B cell (primary cell): ENCODE data around the gene ARID3A. TPM values are rescaled to one million over a fixed set of nuclear protein-coding genes. Genes with fewer than 3 reads are reported as not detected.

Experiments used
- ATAC-seq: fragments of 200-7000 bp; cut with Tn5 transposase; one replicate; pipeline ENCODE4 v1.10.0; 2021; ENCODE audit warnings: low read depth, mild to moderate bottlenecking, moderate number of reproducible peaks, moderate library complexity
- CTCF ChIA-PET: fragments of 350-600 bp; sonication (Branson Sonifier 250); formaldehyde crosslinking; loops from one replicate; lab custom pipeline; 2021; ENCODE audit warnings: antibody characterized with exemption, inconsistent platforms; lab: Charles Lee
- POLR2A ChIA-PET: fragments of 350-600 bp; sonication (Branson Sonifier 250); formaldehyde crosslinking; loops from one replicate; lab custom pipeline; 2021; ENCODE audit warnings: antibody characterized with exemption; lab: Charles Lee
- DNase-seq: peaks from one replicate; pipeline ENCODE4 v3.0.0; 2013
- H2AFZ ChIP-seq: 2 replicates; pipeline ENCODE4 v1.6.1; 2012; ENCODE audit warnings: mild to moderate bottlenecking, low read depth, low read length; ENCODE audit not compliant: insufficient read depth, poor library complexity, severe bottlenecking
- H3K27ac ChIP-seq, 2 donors: 1 replicate in 1 of 2; 2 replicates in 1 of 2; pipeline ENCODE4 v1.5.1; 2012 to 2013; ENCODE audit warnings: low read length in 2 of 2, mild to moderate bottlenecking in 2 of 2, moderate library complexity in 1 of 2
- H3K27me3 ChIP-seq, 4 experiments: fragments of 200-600 bp in 1 of 4; sonication (generic) in 1 of 4; replicated peaks in 1 of 4; 1 replicate in 2 of 4; 2 replicates in 2 of 4; pipeline versions ENCODE4 v1.6.1 to v1.7.0; 2013 to 2016; ENCODE audit warnings: low read length in 3 of 4, mild to moderate bottlenecking in 2 of 4, mixed read lengths in 1 of 4, moderate library complexity in 1 of 4; ENCODE audit not compliant: insufficient read depth in 4 of 4, control insufficient read depth in 3 of 4; ENCODE audit errors: control extremely low read depth in 1 of 4
- H3K36me3 ChIP-seq, 2 experiments: replicated peaks in 1 of 2; 1 replicate in 1 of 2; 2 replicates in 1 of 2; pipeline versions ENCODE4 v1.6.1 to v1.7.1; 2013; ENCODE audit warnings: low read length in 1 of 2; ENCODE audit not compliant: insufficient read depth in 2 of 2, control insufficient read depth in 1 of 2; ENCODE audit errors: control extremely low read depth in 1 of 2, extremely low read depth in 1 of 2
- H3K4me1 ChIP-seq, 2 donors: fragments of 200-600 bp in 1 of 2; sonication (generic) in 1 of 2; 1 replicate in 1 of 2; 2 replicates in 1 of 2; pipeline versions ENCODE4 v1.5.1 to v1.6.1; 2013 to 2017; ENCODE audit warnings: low read length in 2 of 2; ENCODE audit not compliant: control insufficient read depth in 2 of 2, insufficient read depth in 2 of 2
- H3K4me2 ChIP-seq: replicated peaks from 2 replicates; pipeline ENCODE3; 2012; ENCODE audit warnings: mild to moderate bottlenecking, low read depth, low read length; ENCODE audit not compliant: poor library complexity, severe bottlenecking
- H3K4me3 ChIP-seq, 5 experiments: fragments of 200-600 bp in 1 of 5; sonication (generic) in 1 of 5; 1 replicate in 3 of 5; 2 replicates in 2 of 5; pipeline versions ENCODE4 v1.5.1 to v1.7.0; 2011 to 2016; ENCODE audit warnings: low read length in 4 of 5, mild to moderate bottlenecking in 4 of 5, low read depth in 2 of 5, control low read depth in 1 of 5, moderate library complexity in 1 of 5; ENCODE audit not compliant: insufficient read depth in 1 of 5; ENCODE audit errors: control extremely low read depth in 1 of 5, extremely low read depth in 1 of 5
- H3K79me2 ChIP-seq: fragments of 200-600 bp; sonication (generic); one replicate; pipeline ENCODE4 v1.6.0; 2016; ENCODE audit warnings: low read length; ENCODE audit not compliant: control insufficient read depth, insufficient read depth
- H3K9ac ChIP-seq: fragments of 200-600 bp; sonication (generic); 2 replicates; pipeline ENCODE4 v1.6.1; 2017; ENCODE audit warnings: mild to moderate bottlenecking, low read length, moderate library complexity
- H3K9me3 ChIP-seq, 3 donors: one replicate each; pipeline versions ENCODE4 v1.6.1 to v1.7.1; 2013; ENCODE audit warnings: low read length in 2 of 3; ENCODE audit not compliant: control insufficient read depth in 2 of 3, insufficient read depth in 1 of 3; ENCODE audit errors: control extremely low read depth in 1 of 3
- H4K20me1 ChIP-seq: 2 replicates; pipeline ENCODE4 v1.6.0; 2012; ENCODE audit warnings: mild to moderate bottlenecking, low read length; ENCODE audit not compliant: insufficient read depth, control insufficient read depth, poor library complexity, severe bottlenecking
- H3K27ac Mint-ChIP-seq: one replicate; pipeline ENCODE4 v1.8.0; 2021; ENCODE audit warnings: mixed read lengths
- H3K27me3 Mint-ChIP-seq: one replicate; pipeline ENCODE4 v1.8.0; 2021; ENCODE audit warnings: mixed read lengths
- H3K4me1 Mint-ChIP-seq: one replicate; pipeline ENCODE4 v1.8.0; 2021; ENCODE audit warnings: mixed read lengths
- H3K4me3 Mint-ChIP-seq: one replicate; pipeline ENCODE4 v1.8.0; 2021; ENCODE audit warnings: mixed read lengths
- H3K9me3 Mint-ChIP-seq: one replicate; pipeline ENCODE4 v1.8.0; 2022; ENCODE audit warnings: mixed read lengths; ENCODE audit not compliant: insufficient read depth
- EZH2 ChIP-seq: IDR thresholded peaks from 2 replicates; pipeline ENCODE4 v1.6.1; 2012; ENCODE audit warnings: borderline replicate concordance, low read depth, mild to moderate bottlenecking, moderate library complexity, low read length; ENCODE audit not compliant: insufficient read depth, poor library complexity, severe bottlenecking
- WGBS: methylation state at CpG from one replicate; pipeline ENCODE4 v1.1.5; 2013; ENCODE audit warnings: missing lambda C conversion rate; ENCODE audit not compliant: insufficient coverage; 5-methylcytosine and 5-hydroxymethylcytosine counted together
- intact Hi-C: fragments of 100-400 bp; cut with micrococcal nuclease; formaldehyde crosslinking; loops from one replicate; pipeline ENCODE4 v1.10.0; 2022
- polyA plus RNA-seq: library from polyadenylated mRNA; depleted of rRNA; stranded (reverse); fragments of >200 nt; gene quantifications from 2 replicates; pipeline ENCODE4 v1.2.3, GENCODE V29; 2012
- total RNA-seq, 2 donors: library from RNA; stranded (reverse); fragments of 120-200 nt in 1 of 2; gene quantifications; 1 replicate in 1 of 2; 2 replicates in 1 of 2; pipeline versions ENCODE4 v1.2.3 to v1.2.4, GENCODE V29; 2013 to 2022
- TF ChIP-seq, protein P1 (sequence below): fragments of 200-600 bp; IDR thresholded peaks from one replicate; pipeline ENCODE4 v1.8.0; 2022; ENCODE audit warnings: antibody characterized with exemption, mild to moderate bottlenecking

The ARID3A gene
- total and polyA plus RNA-seq, 2 donors (not counting 1 experiment from before 2014, with no cell fraction given) = 22.9 to 60.5 TPM

DNA sequence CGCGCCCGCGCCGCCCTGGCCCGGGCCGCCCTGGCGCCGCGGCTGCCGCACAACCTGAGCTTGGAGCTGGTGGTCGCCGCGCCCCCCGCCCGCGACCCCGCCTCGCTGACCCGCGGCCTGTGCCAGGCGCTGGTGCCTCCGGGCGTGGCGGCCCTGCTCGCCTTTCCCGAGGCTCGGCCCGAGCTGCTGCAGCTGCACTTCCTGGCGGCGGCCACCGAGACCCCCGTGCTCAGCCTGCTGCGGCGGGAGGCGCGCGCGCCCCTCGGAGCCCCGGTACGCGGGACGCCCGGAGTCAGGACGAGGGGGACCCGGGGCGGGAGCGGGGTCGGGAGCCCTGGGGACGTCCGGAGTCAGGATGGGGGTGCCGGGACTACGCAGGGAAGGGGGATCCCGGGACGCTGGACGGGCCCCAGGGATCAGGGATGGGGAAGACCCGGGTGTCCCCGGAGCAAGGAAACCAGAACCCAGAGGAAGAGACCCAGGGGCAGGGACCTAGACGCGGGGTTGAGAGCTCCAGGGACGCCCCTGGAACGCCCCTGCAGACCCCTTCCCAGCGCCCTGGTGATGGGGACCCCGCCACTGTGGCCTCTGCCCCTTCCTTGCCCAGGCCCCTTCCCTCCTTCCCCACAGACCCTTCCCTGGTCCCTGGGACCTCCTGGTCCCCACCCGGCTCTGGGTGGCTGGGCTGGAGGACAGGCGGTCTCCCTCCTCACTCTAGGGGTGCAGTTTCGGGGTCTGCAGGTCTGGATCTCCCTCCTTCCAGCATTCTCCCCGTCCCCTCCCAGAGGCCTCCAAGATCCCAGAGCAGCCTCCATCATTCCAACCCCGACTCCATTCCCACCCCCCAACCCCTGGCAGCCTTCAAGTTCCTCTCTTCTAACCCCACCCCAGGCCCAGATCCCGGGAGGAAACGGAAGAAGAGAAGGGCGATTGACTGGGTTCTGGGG, 75.0 kb downstream of the ARID3A start:
- no peaks in the 10 kb centered on the region for H3K79me2 ChIP-seq
- H3K36me3 ChIP-seq = no peaks in the 10 kb centered on the region
- peaks cover 16% of the 10 kb centered on the region for H3K4me1 Mint-ChIP-seq
- DNase-seq (no peak), ATAC-seq (no peak)
- H3K4me3 ChIP-seq = no peak overlapping the region
- peaks cover 14% of the 10 kb centered on the region for H4K20me1 ChIP-seq
- H3K4me1 ChIP-seq = peaks cover 21 to 22% of the 10 kb centered on the region in 2 donors
- peak overlapping the region; percentile 59 for H3K4me3 Mint-ChIP-seq
- 3% methylated on average over 72 of the region's 73 CpGs for WGBS
- H3K27ac Mint-ChIP-seq = no peak overlapping the region
- H3K27me3 ChIP-seq = peaks cover 0 to 64% (median 32%) of the 10 kb centered on the region in 4 experiments
- CTCF ChIA-PET = interaction anchor here (0.6 to 1.2 kb wide), 7 partner anchors 13 to 104 kb away, joined by 3 read pairs; partner anchors contain the start of gene ABCA7
- H3K27ac ChIP-seq = no peak overlapping the region
- POLR2A ChIA-PET = interaction anchor here (1.3 kb wide), 1 partner anchor 103 kb away, joined by 3 read pairs; the partner anchor contains the start of gene GPX4
- H2AFZ ChIP-seq = no peak overlapping the region
- intact Hi-C loops = loop anchor here (1.0 kb wide), 2 partner anchors 17 to 80 kb away; partner anchors contain the start of gene WDR18
- H3K9me3 Mint-ChIP-seq = no peaks in the 10 kb centered on the region
- H3K9ac ChIP-seq = no peak overlapping the region
- peaks cover 27% of the 10 kb centered on the region for H3K27me3 Mint-ChIP-seq
- H3K9me3 ChIP-seq = peaks cover 0 to 6% (median 0%) of the 10 kb centered on the region in 3 donors
- H3K4me2 ChIP-seq = peak overlapping the region; percentile 72
- TF ChIP-seq EZH2 = peak; percentile 37
- TF ChIP-seq, protein P1, sequence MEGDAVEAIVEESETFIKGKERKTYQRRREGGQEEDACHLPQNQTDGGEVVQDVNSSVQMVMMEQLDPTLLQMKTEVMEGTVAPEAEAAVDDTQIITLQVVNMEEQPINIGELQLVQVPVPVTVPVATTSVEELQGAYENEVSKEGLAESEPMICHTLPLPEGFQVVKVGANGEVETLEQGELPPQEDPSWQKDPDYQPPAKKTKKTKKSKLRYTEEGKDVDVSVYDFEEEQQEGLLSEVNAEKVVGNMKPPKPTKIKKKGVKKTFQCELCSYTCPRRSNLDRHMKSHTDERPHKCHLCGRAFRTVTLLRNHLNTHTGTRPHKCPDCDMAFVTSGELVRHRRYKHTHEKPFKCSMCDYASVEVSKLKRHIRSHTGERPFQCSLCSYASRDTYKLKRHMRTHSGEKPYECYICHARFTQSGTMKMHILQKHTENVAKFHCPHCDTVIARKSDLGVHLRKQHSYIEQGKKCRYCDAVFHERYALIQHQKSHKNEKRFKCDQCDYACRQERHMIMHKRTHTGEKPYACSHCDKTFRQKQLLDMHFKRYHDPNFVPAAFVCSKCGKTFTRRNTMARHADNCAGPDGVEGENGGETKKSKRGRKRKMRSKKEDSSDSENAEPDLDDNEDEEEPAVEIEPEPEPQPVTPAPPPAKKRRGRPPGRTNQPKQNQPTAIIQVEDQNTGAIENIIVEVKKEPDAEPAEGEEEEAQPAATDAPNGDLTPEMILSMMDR = no peak
